ENCODE results near the gene FNIP1. TPM values are rescaled to one million over a fixed set of nuclear protein-coding genes. Genes with fewer than 3 reads are reported as not detected.

FNIP1 gene
- total and polyA plus RNA-seq, 2 of the 8 experiments (the other 6 are each of a cell fraction or from before 2014, with no cell fraction given), result 3.5 to 17.3 TPM

- DNase-seq (ENCODE audit: low read depth in 1 of 2, low spot score in 2 of 2) (no peak), FAIRE-seq (no peak)
- Histone ChIP-seq H2BK20ac (ENCODE audit: low read length) (no peak overlapping the region), H3K9me3 (ENCODE audit: insufficient read depth in 2 of 2, low read depth in 1 of 2, low read length in 1 of 2) (no peaks in the 10 kb centered on the region), H3K27ac (ENCODE audit: low read depth, low read length) (no peak overlapping the region), H2AFZ (ENCODE audit: low read length) (no peak overlapping the region), H3K4me3 (ENCODE audit: extremely low read depth in 1 of 4, insufficient read depth in 2 of 4, low read depth in 3 of 4, low read length in 4 of 4) (no peak overlapping the region), H2AK5ac (ENCODE audit: low read depth, low read length) (no peak overlapping the region), H3K23ac (ENCODE audit: insufficient read length) (no peak overlapping the region), H2BK5ac (ENCODE audit: low read depth, low read length) (no peak overlapping the region), H3K56ac (replicated peaks; ENCODE audit: insufficient read length, low read depth, low read length) (no peak overlapping the region), H2BK120ac (replicated peaks; ENCODE audit: low read depth, low read length) (no peak overlapping the region), H3K14ac (ENCODE audit: insufficient read length) (no peak overlapping the region), H4K91ac (replicated peaks; ENCODE audit: insufficient read length, low read length) (no peak overlapping the region), H2BK15ac (ENCODE audit: low read length) (no peak overlapping the region), H3K79me1 (ENCODE audit: low read depth, low read length) (no peaks in the 10 kb centered on the region; the same call in 1 of the 2 replicates), H3K4me2 (ENCODE audit: insufficient read depth in 1 of 2, low read depth in 2 of 2, low read length in 2 of 2) (no peak overlapping the region), H3K4me1 (replicated peaks in 1 of 4; ENCODE audit: control insufficient read depth in 3 of 4, insufficient read depth in 4 of 4, low read length in 3 of 4) (peaks cover 0 to 3% (median 0%) of the 10 kb centered on the region in 4 experiments; a peak in 1 of 7 replicates), H3K36me3 (ENCODE audit: control insufficient read depth in 2 of 4, insufficient read depth in 4 of 4, low read length in 3 of 4) (no peaks in the 10 kb centered on the region), H3K27me3 (replicated peaks in 1 of 4; ENCODE audit: control insufficient read depth in 3 of 4, extremely low read depth in 1 of 4, insufficient read depth in 3 of 4, low read length in 3 of 4) (no peaks in the 10 kb centered on the region), H3K4ac (replicated peaks; ENCODE audit: insufficient read length, low read depth, low read length) (no peak overlapping the region), H4K20me1 (replicated peaks in 1 of 2; ENCODE audit: control insufficient read depth in 1 of 2, insufficient read depth in 2 of 2, low read length in 2 of 2) (peaks cover 0 to 7% of the 10 kb centered on the region in 2 experiments), H3K23me2 (ENCODE audit: low read depth, low read length) (no peaks in the 10 kb centered on the region), H4K8ac (ENCODE audit: extremely low read depth, insufficient read depth, low read length) (no peak overlapping the region), H2BK12ac (ENCODE audit: low read depth, low read length) (no peak overlapping the region), H3K18ac (ENCODE audit: extremely low read depth, low read length) (no peak overlapping the region), H3K9ac (replicated peaks in 1 of 4; ENCODE audit: extremely low read depth in 1 of 4, low read depth in 3 of 4, low read length in 3 of 4) (no peak overlapping the region), H3K79me2 (ENCODE audit: control insufficient read depth in 1 of 2, insufficient read depth in 2 of 2, low read length in 2 of 2) (peaks cover 13 to 93% of the 10 kb centered on the region in 2 experiments), H4K5ac (ENCODE audit: insufficient read length, low read depth, low read length) (no peak overlapping the region)
- POLR2A ChIA-PET (ENCODE audit: partially characterized antibody), result no interaction called here
- CTCF ChIA-PET (ENCODE audit: partially characterized antibody), result interaction anchor here (1.7 kb wide), 1 partner anchor 26 kb away, joined by 8 read pairs; no protein-coding TSS in a partner anchor
- 100% methylated on average over 2 of the region's 2 CpGs; no CpG with 5 or more reads in 1 of the 2 experiments for WGBS, 2 experiments (ENCODE audit: extremely low coverage in 1 of 2, insufficient coverage in 1 of 2, insufficient read length in 1 of 2, insufficient replicate concordance in 2 of 2, low coverage in 1 of 2, low lambda C conversion rate in 2 of 2, missing lambda C conversion rate in 1 of 2)
- TF ChIP-seq SAP30 (IDR thresholded peaks at IDR 0.05; ENCODE audit: insufficient read depth, insufficient replicate concordance, low read length) (no peak), POLR2A (IDR thresholded peaks at IDR 0.05; ENCODE audit: control extremely low read depth in 1 of 2, low read depth in 2 of 2, low read length in 2 of 2) (no peak), KDM4A (IDR thresholded peaks at IDR 0.05; ENCODE audit: low read depth, low read length, severe bottlenecking) (no peak), SIRT6 (IDR thresholded peaks at IDR 0.05; ENCODE audit: low read length) (no peak), TBP (IDR thresholded peaks at IDR 0.05; ENCODE audit: low read depth, low read length) (no peak)
Measured at GRCh38 chr5:131615957-131616356, 180.9 kb downstream of the FNIP1 start.
